ENCODE results near the gene HOXA3.

The HOXA3 gene

GRCh38 chr7:27124902-27125689 lies 27.3 kb downstream of the HOXA3 start:
- no peak for DNase-seq

GRCh38 chr7:27124096-27124901 lies 28.1 kb downstream of the HOXA3 start:
- DNase-seq = no peak

- no peak for DNase-seq
Observed at GRCh38 chr7:27123477-27124053, 28.8 kb downstream of the HOXA3 start.

- no peak for DNase-seq
Observed at GRCh38 chr7:27123007-27123476, 29.3 kb downstream of the HOXA3 start.

- no peak for DNase-seq
Observed at GRCh38 chr7:27122077-27122910, 30.1 kb downstream of the HOXA3 start.

GRCh38 chr7:27121684-27122076 lies 30.7 kb downstream of the HOXA3 start:
- DNase-seq = no peak

- DNase-seq = no peak
Observed at GRCh38 chr7:27119412-27119911, 32.9 kb downstream of the HOXA3 start.

GRCh38 chr7:27118580-27118979 lies 33.8 kb downstream of the HOXA3 start:
- no peak for DNase-seq

GRCh38 chr7:27117887-27118491 lies 34.4 kb downstream of the HOXA3 start:
- no peak for DNase-seq

GRCh38 chr7:27116962-27117886 lies 35.2 kb downstream of the HOXA3 start:
- no peak for DNase-seq

- no peak for DNase-seq
Observed at GRCh38 chr7:27116031-27116961, 36.1 kb downstream of the HOXA3 start.

GRCh38 chr7:27115221-27116026 lies 37.0 kb downstream of the HOXA3 start:
- DNase-seq = no peak

- no peak for DNase-seq
Observed at GRCh38 chr7:27114881-27115220, 37.5 kb downstream of the HOXA3 start.

- no peak for DNase-seq
Observed at GRCh38 chr7:27113991-27114769, 38.2 kb downstream of the HOXA3 start.

- DNase-seq = no peak
Observed at GRCh38 chr7:27112955-27113949, 39.1 kb downstream of the HOXA3 start.

- no peak for DNase-seq
Observed at GRCh38 chr7:27112361-27112760, 40.0 kb downstream of the HOXA3 start.

- DNase-seq = no peak
Observed at GRCh38 chr7:27111751-27112277, 40.6 kb downstream of the HOXA3 start.
